Kidney (tissue), 14 donors: ENCODE data around the gene TCF12. TPM values are rescaled to one million over a fixed set of nuclear protein-coding genes. Genes with fewer than 3 reads are reported as not detected.

Source experiments
- DNase-seq, 5 donors: peaks; one replicate each; pipeline ENCODE4 v3.0.0-alpha.2; 2013 to 2020
- FAIRE-seq: peaks from 2 replicates; lab custom pipeline; 2012; peaks lifted over from hg19 to GRCh38; lab: Jason Lieb, UNC
- H3K27ac ChIP-seq, 2 donors: one replicate each; pipeline ENCODE4 v1.7.0; 2013; ENCODE audit warnings: low read depth in 2 of 2, low read length in 2 of 2, inconsistent platforms in 1 of 2
- H3K27me3 ChIP-seq: one replicate; pipeline ENCODE4 v1.7.1; 2013; ENCODE audit warnings: low read length, inconsistent platforms; ENCODE audit not compliant: control insufficient read depth, insufficient read depth
- H3K36me3 ChIP-seq, 3 donors: one replicate each; pipeline versions ENCODE4 v1.7.0 to v1.7.1; 2013; ENCODE audit warnings: low read length in 3 of 3, control low read depth in 1 of 3, inconsistent platforms in 1 of 3; ENCODE audit not compliant: insufficient read depth in 3 of 3, control insufficient read depth in 2 of 3
- H3K4me1 ChIP-seq, 3 donors: one replicate each; pipeline versions ENCODE4 v1.7.0 to v1.7.1; 2013; ENCODE audit warnings: low read length in 3 of 3, inconsistent platforms in 1 of 3, low read depth in 1 of 3; ENCODE audit not compliant: control insufficient read depth in 2 of 3, insufficient read depth in 2 of 3
- H3K4me3 ChIP-seq, 3 donors: one replicate each; pipeline versions ENCODE4 v1.7.0 to v1.8.1; 2013; ENCODE audit warnings: low read length in 3 of 3, control low read depth in 1 of 3, inconsistent platforms in 1 of 3
- H3K9ac ChIP-seq, 3 donors: one replicate each; pipeline versions ENCODE4 v1.7.0 to v1.7.1; 2013; ENCODE audit warnings: low read length in 3 of 3, control low read depth in 1 of 3, inconsistent platforms in 1 of 3
- H3K9me3 ChIP-seq, 3 donors: one replicate each; pipeline versions ENCODE4 v1.7.0 to v1.7.1; 2013; ENCODE audit warnings: low read length in 3 of 3, control low read depth in 1 of 3, inconsistent platforms in 1 of 3; ENCODE audit not compliant: control insufficient read depth in 2 of 3, insufficient read depth in 1 of 3
- CTCF ChIP-seq: IDR thresholded peaks from 3 replicates; pipeline ENCODE4 v1.5.1; 2012; ENCODE audit warnings: mild to moderate bottlenecking, moderate library complexity, borderline replicate concordance; ENCODE audit not compliant: insufficient read depth; ENCODE audit errors: extremely low read depth
- intact Hi-C: fragments of 100-400 bp; cut with DNase I; formaldehyde crosslinking; loops from one replicate; pipeline ENCODE4 v1.11.1; 2022
- polyA plus RNA-seq: library from polyadenylated mRNA; stranded (reverse); fragments of 350-450 nt; fragmentation: Illumina TruSeq; extraction: RNeasy Lipid Tissue Mini Kit (QIAGEN cat#74804); gene quantifications from one replicate; pipeline ENCODE4 v1.2.3, GENCODE V29; 2014; ENCODE audit warnings: low read depth, low replicate concordance; ENCODE audit not compliant: insufficient read depth
- total RNA-seq: library from RNA; stranded (reverse); fragmentation: NEBNext Ultra II Directional; extraction: Animal tissue kit (Norgen Biotek cat#: 25700); gene quantifications from one replicate; pipeline ENCODE4 v1.2.1, GENCODE V29; 2021
- donor health status: control.
- donor health status: control.
- donor health status: control.
- donor health status: control.
- donor health status: control.
- donor health status: DM: yes; HTN: yes; CAD: no.
- donor health status: Normal renal cell carcinoma (clear cell type).

The TCF12 gene
- total and polyA plus RNA-seq, 2 donors from 2014 or later = 16.3 to 116 TPM

GRCh38 chr15:57339321-57339720 lies 420.9 kb downstream of the TCF12 start:
- Histone ChIP-seq H3K9me3 (no peaks in the 10 kb centered on the region), H3K27me3 (no peaks in the 10 kb centered on the region), H3K27ac (no peak overlapping the region), H3K4me3 (no peak overlapping the region), H3K9ac (no peak overlapping the region), H3K4me1 (peaks cover 0 to 4% (median 0%) of the 10 kb centered on the region in 3 donors), H3K36me3 (no peaks in the 10 kb centered on the region)
- intact Hi-C loops = no loop called here
- no peak for TF ChIP-seq CTCF
- FAIRE-seq = no peak
- no peak for DNase-seq

Other genes starting within 250 kb of the TCF12 start
- gene ZNF280D, start 185.1 kb upstream of the TCF12 start, total RNA-seq = 50.0 TPM
- gene ZNF280D, start 185.1 kb upstream of the TCF12 start, polyA plus RNA-seq = 13.7 TPM